Erythroblast (primary cell): ENCODE data around the gene ATP6V0C.

Source experiments
- GATA1 ChIP-seq: IDR thresholded peaks from 2 replicates; pipeline ENCODE4 v1.6.1; 2011; ENCODE audit warnings: low read depth, mild to moderate bottlenecking, control low read depth, low read length, moderate library complexity
- POLR2A ChIP-seq: IDR thresholded peaks from 2 replicates; pipeline ENCODE4 v1.6.1; 2011; ENCODE audit warnings: mild to moderate bottlenecking, low read length

DNA sequence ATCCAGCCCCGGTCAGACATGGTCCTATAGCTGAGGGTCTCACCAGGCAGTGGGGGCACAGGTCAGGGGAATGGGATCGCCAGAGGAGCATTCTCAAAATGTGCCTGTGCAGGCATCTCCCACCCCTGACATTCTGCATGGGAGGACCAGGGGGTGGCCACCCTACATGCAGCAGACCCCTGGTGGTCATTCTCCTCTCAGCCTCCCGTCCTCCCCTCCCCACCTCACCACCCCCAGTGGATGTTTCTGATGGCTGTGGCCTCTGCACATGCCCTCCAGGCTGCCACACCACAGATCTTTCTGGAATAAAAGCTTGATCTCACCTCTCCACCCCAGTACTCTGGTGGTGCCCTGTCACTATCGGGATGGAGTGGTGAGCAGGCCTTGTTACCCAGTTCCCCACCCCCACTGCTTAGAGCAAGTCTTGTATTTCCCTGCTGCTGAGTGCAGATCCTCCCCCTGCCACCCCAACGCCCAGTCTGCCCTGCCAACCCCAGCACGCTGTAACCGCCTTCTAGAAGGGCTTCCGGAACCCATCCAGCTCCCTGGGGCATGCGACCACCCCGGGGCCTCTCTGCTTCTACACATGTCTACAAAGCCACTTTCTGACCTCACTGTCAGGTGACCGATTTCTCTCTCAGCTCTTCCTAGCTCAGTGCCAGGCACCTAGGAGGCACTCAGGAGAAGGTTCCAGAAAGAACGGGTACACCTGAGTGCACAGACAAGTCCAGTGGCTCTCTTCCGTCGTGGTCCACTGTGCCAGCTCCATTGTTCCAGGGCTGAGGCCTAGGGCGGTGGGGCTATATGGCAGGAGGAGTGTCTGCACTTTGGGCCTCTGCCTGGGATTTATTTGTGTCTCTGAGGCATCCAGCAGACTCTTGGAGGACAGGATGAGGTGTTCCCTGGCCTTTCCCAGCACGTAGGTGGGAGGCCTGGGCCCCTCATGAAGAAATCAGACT is 29.5 kb upstream of the ATP6V0C start:
- TF ChIP-seq POLR2A (no peak), GATA1 (no peak)
